GM12878 (cell line): ENCODE data around the gene ULBP3. TPM values are rescaled to one million over a fixed set of nuclear protein-coding genes. Genes with fewer than 3 reads are reported as not detected.

ENCODE experiments used
- ATAC-seq: fragments of 200-7000 bp; cut with Tn5 transposase; 3 replicates; pipeline ENCODE4 v1.9.1; 2020; ENCODE audit warnings: mild to moderate bottlenecking, moderate library complexity
- BruUV-seq: library from RNA; stranded (reverse); fragments of 400-500 nt; replicated peaks from 2 replicates; lab custom pipeline; 2021; lab: Mats Ljungman, UMichigan
- CTCF ChIA-PET: fragments of 300-600 bp; sonication (Branson Sonifier 250); formaldehyde crosslinking; extraction: SDS; loops from one replicate; lab custom pipeline; 2021; ENCODE audit warnings: inconsistent platforms; lab: Yijun Ruan, JAX
- POLR2A ChIA-PET: fragments of 350-600 bp; formaldehyde crosslinking; extraction: SDS; loops from one replicate; lab custom pipeline; 2021; ENCODE audit warnings: inconsistent platforms; lab: Charles Lee
- RAD21 ChIA-PET: fragments of 300-600 bp; sonication (Branson Sonifier 250); formaldehyde crosslinking; loops from one replicate; lab custom pipeline; 2023; ENCODE audit warnings: antibody characterized with exemption; ENCODE audit not compliant: unreplicated experiment; lab: Charles Lee
- SMC1A ChIA-PET: fragments of 300-600 bp; sonication (Branson Sonifier 250); formaldehyde crosslinking; loops from one replicate; lab custom pipeline; 2023; ENCODE audit not compliant: unreplicated experiment, uncharacterized antibody; lab: Charles Lee
- DNase-seq: peaks from one replicate; pipeline ENCODE4 v3.0.0-alpha.2; 2011; ENCODE audit warnings: low read depth, low spot score
- FAIRE-seq: peaks from 3 replicates; lab custom pipeline; 2011; peaks lifted over from hg19 to GRCh38; lab: Jason Lieb, UNC
- H2AFZ ChIP-seq: 2 replicates; pipeline ENCODE4 v1.6.0; 2011; ENCODE audit warnings: low read depth, low read length, control low read depth; ENCODE audit not compliant: control insufficient read depth
- H3K27ac ChIP-seq: 2 replicates; pipeline ENCODE4 v1.5.1; 2011; ENCODE audit warnings: control low read depth; ENCODE audit not compliant: control insufficient read depth, insufficient read depth
- H3K27me3 ChIP-seq, 2 experiments: replicated peaks in 1 of 2; 2 replicates each; pipeline versions ENCODE4 v1.6.0 to v1.6.1; 2011; ENCODE audit warnings: low read length in 1 of 2; ENCODE audit not compliant: control insufficient read depth in 2 of 2, insufficient read depth in 2 of 2
- H3K36me3 ChIP-seq, 2 experiments: 2 replicates each; pipeline ENCODE4 v1.5.1; 2011; ENCODE audit warnings: low read length in 1 of 2; ENCODE audit not compliant: control insufficient read depth in 2 of 2, insufficient read depth in 2 of 2
- H3K4me1 ChIP-seq: 2 replicates; pipeline ENCODE4 v1.6.1; 2011; ENCODE audit warnings: mild to moderate bottlenecking, low read length, moderate library complexity, mixed read lengths; ENCODE audit not compliant: control insufficient read depth, insufficient read depth
- H3K4me2 ChIP-seq: 2 replicates; pipeline ENCODE4 v1.6.0; 2011; ENCODE audit warnings: control low read depth; ENCODE audit not compliant: control insufficient read depth, insufficient read depth
- H3K4me3 ChIP-seq: fragments of 200-600 bp; sonication (generic); 2 replicates; pipeline ENCODE4 v1.5.1; 2016
- H3K79me2 ChIP-seq: 2 replicates; pipeline ENCODE4 v1.6.0; 2011; ENCODE audit warnings: low read length; ENCODE audit not compliant: control insufficient read depth, insufficient read depth
- H3K9ac ChIP-seq: 2 replicates; pipeline ENCODE4 v1.8.0; 2011; ENCODE audit warnings: low read length, control low read depth, mixed read lengths; ENCODE audit not compliant: control insufficient read depth, insufficient read depth
- H3K9me3 ChIP-seq: replicated peaks from 3 replicates; pipeline ENCODE4 v1.5.1; 2011; ENCODE audit warnings: mild to moderate bottlenecking, low read length; ENCODE audit not compliant: control insufficient read depth, insufficient read depth
- H4K20me1 ChIP-seq: 2 replicates; pipeline ENCODE4 v1.6.0; 2011; ENCODE audit not compliant: control insufficient read depth, insufficient read depth
- BCL11A ChIP-seq: IDR thresholded peaks from 2 replicates; pipeline ENCODE4 v1.6.1; 2011; ENCODE audit warnings: low read depth, low read length
- BMI1 ChIP-seq: fragments of 450-650 bp; IDR thresholded peaks from 2 replicates; pipeline ENCODE4 v1.6.1; 2016; ENCODE audit warnings: mild to moderate bottlenecking, moderate library complexity, borderline replicate concordance
- HDAC2 ChIP-seq: fragments of 200-600 bp; sonication (generic); IDR thresholded peaks from 2 replicates; pipeline ENCODE4 v1.6.1; 2017
- TCF12 ChIP-seq: IDR thresholded peaks from 2 replicates; pipeline ENCODE4 v1.6.1; 2011; ENCODE audit warnings: low read depth, mild to moderate bottlenecking, low read length
- whole genome bisulfite sequencing: methylation state at CpG from one replicate; pipeline ENCODE4 v1.1.6; 2016; ENCODE audit warnings: low lambda C conversion rate; ENCODE audit not compliant: insufficient replicate concordance, insufficient coverage; ENCODE audit errors: missing lambda C conversion rate; 5-methylcytosine and 5-hydroxymethylcytosine counted together
- in situ Hi-C: fragments of 300-500 bp; cut with MboI; formaldehyde crosslinking; loops from 9 replicates; pipeline ENCODE4 v1.14.3; 2018; ENCODE audit warnings: mixed read lengths
- intact Hi-C: fragments of 100-400 bp; cut with micrococcal nuclease; formaldehyde crosslinking; loops from one replicate; pipeline ENCODE4 v1.14.2; 2022; ENCODE audit not compliant: unreplicated experiment
- polyA plus RNA-seq, 11 experiments: library from polyadenylated mRNA; depleted of rRNA in 4 of 11; unstranded in 6 of 11; stranded (reverse) in 5 of 11; fragments of >200 nt; fragmentation: Nextera tagmentation in 4 of 11; fragmentation: Illumina TruSeq in 1 of 11; extraction: Ambion mirVana in 4 of 11; extraction: Trizol in 1 of 11; gene quantifications; 1 replicate in 1 of 11; 2 replicates in 10 of 11; pipeline versions ENCODE4 v1.2.1 to v1.2.3, GENCODE V29; 2011 to 2016; ENCODE audit warnings: inconsistent platforms in 2 of 11, missing spikeins in 2 of 11, low read depth in 1 of 11
- total RNA-seq, 4 experiments: library from RNA; depleted of rRNA in 3 of 4; stranded (reverse); fragments of >200 nt in 3 of 4; fragmentation: Illumina TruSeq in 1 of 4; extraction: Trizol in 1 of 4; gene quantifications; 2 replicates each; pipeline versions ENCODE4 v1.2.1 to v1.2.3, GENCODE V29; 2013 to 2021
- TF ChIP-seq, protein P1 (sequence below): fragments of 450-650 bp; IDR thresholded peaks from 2 replicates; pipeline ENCODE4 v1.6.1; 2016; ENCODE audit warnings: mild to moderate bottlenecking
- TF ChIP-seq, protein P2 (sequence below): fragments of 450-650 bp; IDR thresholded peaks from 2 replicates; pipeline ENCODE4 v1.6.1; 2017; ENCODE audit warnings: mild to moderate bottlenecking, moderate library complexity

Gene ULBP3
- total and polyA plus RNA-seq, 10 of the 15 experiments (the other 5 are each of a cell fraction or from before 2014, with no cell fraction given): 0.08 to 0.16 TPM; not detected in 8

- no peaks in the 10 kb centered on the region for H3K36me3 ChIP-seq
- no peaks in the 10 kb centered on the region for H3K4me1 ChIP-seq
- ChIA-PET CTCF (interaction anchor here (1.0 kb wide), 1 partner anchor 13 kb away, joined by 3 read pairs; no protein-coding TSS in a partner anchor), POLR2A (no interaction called here), SMC1A (no interaction called here), RAD21 (no interaction called here)
- no peak overlapping the region for H3K4me3 ChIP-seq
- DNase-seq: no peak
- H3K4me2 ChIP-seq: no peak overlapping the region
- ATAC-seq: no peak
- 50% methylated on average over 14 of the region's 14 CpGs for WGBS
- no peaks in the 10 kb centered on the region for H3K79me2 ChIP-seq
- no peak overlapping the region for H3K9ac ChIP-seq
- no peak overlapping the region for H2AFZ ChIP-seq
- BruUV-seq: no TSS peak
- peaks cover 2 to 4% of the 10 kb centered on the region in 2 experiments; a peak in 2 of 4 replicates for H3K27me3 ChIP-seq
- FAIRE-seq: no peak
- in situ Hi-C loops (no loop called here), intact Hi-C loops (no loop called here)
- H4K20me1 ChIP-seq: no peaks in the 10 kb centered on the region
- no peak overlapping the region for H3K27ac ChIP-seq
- H3K9me3 ChIP-seq: no peaks in the 10 kb centered on the region; the same call in 2 of the 3 replicates
- TF ChIP-seq, protein P1, sequence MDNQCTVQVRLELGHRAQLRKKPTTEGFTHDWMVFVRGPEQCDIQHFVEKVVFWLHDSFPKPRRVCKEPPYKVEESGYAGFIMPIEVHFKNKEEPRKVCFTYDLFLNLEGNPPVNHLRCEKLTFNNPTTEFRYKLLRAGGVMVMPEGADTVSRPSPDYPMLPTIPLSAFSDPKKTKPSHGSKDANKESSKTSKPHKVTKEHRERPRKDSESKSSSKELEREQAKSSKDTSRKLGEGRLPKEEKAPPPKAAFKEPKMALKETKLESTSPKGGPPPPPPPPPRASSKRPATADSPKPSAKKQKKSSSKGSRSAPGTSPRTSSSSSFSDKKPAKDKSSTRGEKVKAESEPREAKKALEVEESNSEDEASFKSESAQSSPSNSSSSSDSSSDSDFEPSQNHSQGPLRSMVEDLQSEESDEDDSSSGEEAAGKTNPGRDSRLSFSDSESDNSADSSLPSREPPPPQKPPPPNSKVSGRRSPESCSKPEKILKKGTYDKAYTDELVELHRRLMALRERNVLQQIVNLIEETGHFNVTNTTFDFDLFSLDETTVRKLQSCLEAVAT: no peak
- TF ChIP-seq HDAC2 (no peak), BMI1 (no peak), BCL11A (no peak), TCF12 (no peak)
- TF ChIP-seq, protein P2, sequence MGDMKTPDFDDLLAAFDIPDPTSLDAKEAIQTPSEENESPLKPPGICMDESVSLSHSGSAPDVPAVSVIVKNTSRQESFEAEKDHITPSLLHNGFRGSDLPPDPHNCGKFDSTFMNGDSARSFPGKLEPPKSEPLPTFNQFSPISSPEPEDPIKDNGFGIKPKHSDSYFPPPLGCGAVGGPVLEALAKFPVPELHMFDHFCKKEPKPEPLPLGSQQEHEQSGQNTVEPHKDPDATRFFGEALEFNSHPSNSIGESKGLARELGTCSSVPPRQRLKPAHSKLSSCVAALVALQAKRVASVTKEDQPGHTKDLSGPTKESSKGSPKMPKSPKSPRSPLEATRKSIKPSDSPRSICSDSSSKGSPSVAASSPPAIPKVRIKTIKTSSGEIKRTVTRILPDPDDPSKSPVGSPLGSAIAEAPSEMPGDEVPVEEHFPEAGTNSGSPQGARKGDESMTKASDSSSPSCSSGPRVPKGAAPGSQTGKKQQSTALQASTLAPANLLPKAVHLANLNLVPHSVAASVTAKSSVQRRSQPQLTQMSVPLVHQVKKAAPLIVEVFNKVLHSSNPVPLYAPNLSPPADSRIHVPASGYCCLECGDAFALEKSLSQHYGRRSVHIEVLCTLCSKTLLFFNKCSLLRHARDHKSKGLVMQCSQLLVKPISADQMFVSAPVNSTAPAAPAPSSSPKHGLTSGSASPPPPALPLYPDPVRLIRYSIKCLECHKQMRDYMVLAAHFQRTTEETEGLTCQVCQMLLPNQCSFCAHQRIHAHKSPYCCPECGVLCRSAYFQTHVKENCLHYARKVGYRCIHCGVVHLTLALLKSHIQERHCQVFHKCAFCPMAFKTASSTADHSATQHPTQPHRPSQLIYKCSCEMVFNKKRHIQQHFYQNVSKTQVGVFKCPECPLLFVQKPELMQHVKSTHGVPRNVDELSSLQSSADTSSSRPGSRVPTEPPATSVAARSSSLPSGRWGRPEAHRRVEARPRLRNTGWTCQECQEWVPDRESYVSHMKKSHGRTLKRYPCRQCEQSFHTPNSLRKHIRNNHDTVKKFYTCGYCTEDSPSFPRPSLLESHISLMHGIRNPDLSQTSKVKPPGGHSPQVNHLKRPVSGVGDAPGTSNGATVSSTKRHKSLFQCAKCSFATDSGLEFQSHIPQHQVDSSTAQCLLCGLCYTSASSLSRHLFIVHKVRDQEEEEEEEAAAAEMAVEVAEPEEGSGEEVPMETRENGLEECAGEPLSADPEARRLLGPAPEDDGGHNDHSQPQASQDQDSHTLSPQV: no peak
These were observed 10.6 kb downstream of the ULBP3 start for GRCh38 chr6:150058231-150058792.
